Tibial nerve (tissue), 4 donors: ENCODE data around the gene UGT1A1. TPM values are rescaled to one million over a fixed set of nuclear protein-coding genes. Genes with fewer than 3 reads are reported as not detected.
A peak's percentile ranks its signal among the peaks of the same experiment; 100 is the strongest.

Source experiments
- DNase-seq, 2 donors: peaks; one replicate each; pipeline ENCODE4 v3.0.0-alpha.2; 2019; ENCODE audit warnings: low spot score in 2 of 2
- H3K27ac ChIP-seq, 4 donors: fragments of 200-600 bp; sonication (generic) in 3 of 4; one replicate each; pipeline ENCODE4 v1.5.1; 2017 to 2019; ENCODE audit warnings: mild to moderate bottlenecking in 1 of 4
- H3K27me3 ChIP-seq, 2 donors: fragments of 200-600 bp; sonication (generic) in 1 of 2; one replicate each; pipeline versions ENCODE4 v1.5.1 to v1.6.0; 2017 to 2019
- H3K36me3 ChIP-seq, 3 donors: fragments of 200-600 bp; sonication (generic); one replicate each; pipeline ENCODE4 v1.5.1; 2018 to 2019
- H3K4me1 ChIP-seq, 4 donors: fragments of 200-600 bp; sonication (generic) in 3 of 4; one replicate each; pipeline ENCODE4 v1.5.1; 2017 to 2019
- H3K4me3 ChIP-seq, 4 donors: fragments of 200-600 bp; sonication (generic) in 3 of 4; one replicate each; pipeline ENCODE4 v1.5.1; 2017 to 2019; ENCODE audit warnings: mild to moderate bottlenecking in 1 of 4, moderate library complexity in 1 of 4
- H3K9me3 ChIP-seq, 4 donors: fragments of 200-600 bp; sonication (generic) in 3 of 4; one replicate each; pipeline ENCODE4 v1.5.1; 2017 to 2019
- CTCF ChIP-seq, 5 experiments: fragments of 200-600 bp in 3 of 5; fragments of 450-650 bp in 2 of 5; sonication (generic) in 3 of 5; IDR thresholded peaks; one replicate each; pipeline ENCODE4 v1.5.1; 2016 to 2019; ENCODE audit warnings: antibody characterized with exemption in 5 of 5, mild to moderate bottlenecking in 3 of 5, moderate library complexity in 2 of 5
- EP300 ChIP-seq, 2 donors: sonication (generic); formaldehyde crosslinking; IDR thresholded peaks; one replicate each; pipeline ENCODE4 v1.6.1; 2017; ENCODE audit warnings: antibody characterized with exemption in 2 of 2, mild to moderate bottlenecking in 1 of 2
- POLR2A ChIP-seq, 2 donors: fragments of 450-650 bp; IDR thresholded peaks; one replicate each; pipeline ENCODE4 v1.6.1; 2017; ENCODE audit warnings: antibody characterized with exemption in 2 of 2, mild to moderate bottlenecking in 2 of 2, moderate library complexity in 2 of 2
- WGBS, 2 donors: methylation state at CpG; one replicate each; pipeline ENCODE4 v1.1.5; 2018; 5-methylcytosine and 5-hydroxymethylcytosine counted together
- total RNA-seq, 4 donors: library from RNA; depleted of rRNA; stranded (reverse); fragments of >200 nt; gene quantifications; one replicate each; pipeline ENCODE4 v1.1.0, GENCODE V29; 2016

The UGT1A1 gene
- not detected for total RNA-seq

DNA sequence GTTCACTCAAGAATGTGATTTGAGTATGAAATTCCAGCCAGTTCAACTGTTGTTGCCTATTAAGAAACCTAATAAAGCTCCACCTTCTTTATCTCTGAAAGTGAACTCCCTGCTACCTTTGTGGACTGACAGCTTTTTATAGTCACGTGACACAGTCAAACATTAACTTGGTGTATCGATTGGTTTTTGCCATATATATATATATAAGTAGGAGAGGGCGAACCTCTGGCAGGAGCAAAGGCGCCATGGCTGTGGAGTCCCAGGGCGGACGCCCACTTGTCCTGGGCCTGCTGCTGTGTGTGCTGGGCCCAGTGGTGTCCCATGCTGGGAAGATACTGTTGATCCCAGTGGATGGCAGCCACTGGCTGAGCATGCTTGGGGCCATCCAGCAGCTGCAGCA, at the start of gene UGT1A1:
TSS of gene UGT1A1 (plus strand) at position 228 of the 400 bp plus-strand sequence. CDS start at position 246, 18 bp downstream.
- no peak within 1 kb of the TSS for H3K27ac ChIP-seq
- H3K27me3 ChIP-seq = no peaks in the 10 kb centered on the region
- no peak for DNase-seq
- H3K4me3 ChIP-seq = no peak within 1 kb of the TSS
- TF ChIP-seq EP300 (IDR thresholded peaks at IDR 0.05) = no peak
- H3K4me1 ChIP-seq = no peaks in the 10 kb centered on the region
- no peaks in the 10 kb centered on the region for H3K9me3 ChIP-seq
- H3K36me3 ChIP-seq = no peaks in the 10 kb centered on the region
- WGBS, 2 donors = 89 to 95% methylated on average over 6 of the region's 6 CpGs

DNA sequence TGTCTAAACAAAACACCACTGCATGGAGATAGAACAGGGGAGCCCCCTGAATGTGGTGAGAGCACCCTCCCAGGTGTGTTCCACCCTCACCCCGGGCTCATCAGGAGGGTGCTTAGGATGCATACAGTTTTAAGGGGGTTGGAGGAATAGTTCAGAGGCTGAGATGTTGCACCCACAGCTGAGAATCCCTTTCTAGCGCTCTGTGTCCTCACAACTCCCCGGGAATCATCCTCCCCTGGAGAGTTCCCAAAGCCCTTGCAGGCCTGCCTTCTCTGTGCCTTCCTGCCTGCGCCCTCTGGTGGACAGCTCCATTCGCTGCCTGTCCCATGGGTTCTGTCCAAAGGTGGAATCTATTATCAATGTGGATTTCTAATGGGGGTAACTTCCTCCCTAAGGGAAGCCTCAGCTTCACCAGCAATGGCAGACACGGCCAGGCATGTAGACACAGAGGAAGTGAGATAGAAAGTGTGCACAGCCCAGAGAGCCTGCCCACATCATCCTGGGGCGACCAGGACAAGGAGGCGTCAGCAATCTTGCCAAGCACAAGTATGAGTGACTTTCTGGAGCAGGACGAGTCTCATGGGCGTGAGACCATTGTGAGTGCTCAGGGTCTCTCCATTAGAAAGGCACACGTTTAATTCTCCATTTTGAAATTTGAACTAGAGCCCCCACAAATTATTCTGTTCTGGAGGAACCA, 48.6 kb upstream of the UGT1A1 start:
- TF ChIP-seq CTCF (IDR thresholded peaks at IDR 0.05) (peak; percentile 35 to 80 (median 39)), EP300 (IDR thresholded peaks at IDR 0.05) (no peak)
- DNase-seq = peak; percentile 30 to 60
- no peak overlapping the region for H3K27ac ChIP-seq
- no peak overlapping the region for H3K4me3 ChIP-seq
- H3K9me3 ChIP-seq = no peaks in the 10 kb centered on the region
- WGBS, 2 donors = 43 to 45% methylated on average over 9 to 11 of the region's 11 CpGs
- no peaks in the 10 kb centered on the region for H3K36me3 ChIP-seq
- H3K4me1 ChIP-seq = no peaks in the 10 kb centered on the region
- no peaks in the 10 kb centered on the region for H3K27me3 ChIP-seq

DNA sequence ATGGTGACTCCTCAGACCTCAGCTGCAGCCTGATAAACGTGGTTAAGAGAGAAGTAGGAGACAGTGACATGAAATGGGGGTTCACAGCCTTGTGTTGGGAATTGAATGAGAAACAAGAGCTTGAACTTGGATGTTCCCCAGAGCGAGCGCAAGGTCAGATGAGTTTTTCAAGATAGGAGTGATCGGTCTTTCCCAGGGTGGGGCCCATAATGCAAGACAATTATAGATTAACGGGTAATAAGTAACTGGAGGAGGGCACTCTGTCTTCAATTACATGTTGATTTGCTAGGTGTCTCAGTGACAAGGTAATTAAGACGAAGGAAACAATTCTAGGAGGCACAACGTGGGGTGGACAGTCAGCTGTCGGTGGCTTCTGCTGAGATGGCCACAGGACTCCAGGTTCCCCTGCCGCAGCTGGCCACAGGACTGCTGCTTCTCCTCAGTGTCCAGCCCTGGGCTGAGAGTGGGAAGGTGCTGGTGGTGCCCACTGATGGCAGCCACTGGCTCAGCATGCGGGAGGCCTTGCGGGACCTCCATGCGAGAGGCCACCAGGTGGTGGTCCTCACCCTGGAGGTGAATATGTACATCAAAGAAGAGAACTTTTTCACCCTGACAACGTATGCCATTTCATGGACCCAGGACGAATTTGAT, 47.3 kb upstream of the UGT1A1 start, which contains the start of gene UGT1A5:
TSS of gene UGT1A5 (plus strand) at position 297 of the 651 bp plus-strand sequence. CDS start at position 382, 85 bp downstream.
- no peaks in the 10 kb centered on the region for H3K4me1 ChIP-seq
- H3K27me3 ChIP-seq = no peaks in the 10 kb centered on the region
- TF ChIP-seq POLR2A (IDR thresholded peaks at IDR 0.05) (no peak), EP300 (IDR thresholded peaks at IDR 0.05) (no peak), CTCF (IDR thresholded peaks at IDR 0.05) (no peak)
- WGBS, 2 donors = 73 to 86% methylated on average over 14 of the region's 14 CpGs
- no peaks in the 10 kb centered on the region for H3K36me3 ChIP-seq
- H3K9me3 ChIP-seq = no peaks in the 10 kb centered on the region
- no peak for DNase-seq
- H3K4me3 ChIP-seq = no peak within 1 kb of the TSS
- no peak within 1 kb of the TSS for H3K27ac ChIP-seq

DNA sequence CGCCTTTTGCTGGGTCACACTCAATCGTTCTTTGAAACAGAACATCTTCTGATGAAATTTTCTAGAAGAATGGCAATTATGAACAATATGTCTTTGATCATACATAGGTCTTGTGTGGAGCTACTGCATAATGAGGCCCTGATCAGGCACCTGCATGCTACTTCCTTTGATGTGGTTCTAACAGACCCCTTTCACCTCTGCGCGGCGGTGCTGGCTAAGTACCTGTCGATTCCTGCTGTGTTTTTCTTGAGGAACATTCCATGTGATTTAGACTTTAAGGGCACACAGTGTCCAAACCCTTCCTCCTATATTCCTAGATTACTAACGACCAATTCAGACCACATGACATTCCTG, 46.8 kb upstream of the UGT1A1 start:
- H3K4me1 ChIP-seq = no peaks in the 10 kb centered on the region
- H3K9me3 ChIP-seq = no peaks in the 10 kb centered on the region
- no peaks in the 10 kb centered on the region for H3K36me3 ChIP-seq
- 72 to 75% methylated on average over 7 of the region's 7 CpGs for WGBS, 2 donors
- H3K4me3 ChIP-seq = no peak overlapping the region
- DNase-seq = no peak
- H3K27ac ChIP-seq = no peak overlapping the region
- H3K27me3 ChIP-seq = no peaks in the 10 kb centered on the region
- TF ChIP-seq CTCF (IDR thresholded peaks at IDR 0.05) (no peak), POLR2A (IDR thresholded peaks at IDR 0.05) (no peak), EP300 (IDR thresholded peaks at IDR 0.05) (no peak)

GRCh38 chr2:233714121-233714520, 45.9 kb upstream of the UGT1A1 start:
- Histone ChIP-seq H3K9me3 (no peaks in the 10 kb centered on the region), H3K27ac (no peak overlapping the region), H3K36me3 (no peaks in the 10 kb centered on the region), H3K27me3 (no peaks in the 10 kb centered on the region), H3K4me3 (no peak overlapping the region), H3K4me1 (no peaks in the 10 kb centered on the region)
- TF ChIP-seq EP300 (IDR thresholded peaks at IDR 0.05) (no peak), POLR2A (IDR thresholded peaks at IDR 0.05) (no peak), CTCF (IDR thresholded peaks at IDR 0.05) (no peak)
- WGBS, 2 donors = 77 to 82% methylated on average over 2 of the region's 2 CpGs
- DNase-seq = no peak
